ENCODE results near the gene HINT3. TPM values are rescaled to one million over a fixed set of nuclear protein-coding genes. Genes with fewer than 3 reads are reported as not detected.

Gene HINT3
- polyA plus RNA-seq, 1 donor from 2014 or later: 72.2 TPM

- Histone ChIP-seq H3K4me3 (ENCODE audit: low read length) (no peak overlapping the region), H3K79me2 (replicated peaks; ENCODE audit: insufficient read depth, low read length) (peaks cover 10% of the 10 kb centered on the region), H3K9ac (ENCODE audit: low read length) (no peak overlapping the region), H3K9me2 (ENCODE audit: insufficient read depth, low read length) (no peaks in the 10 kb centered on the region), H3K36me3 (ENCODE audit: insufficient read depth, low read length) (no peaks in the 10 kb centered on the region), H4K20me1 (ENCODE audit: insufficient read depth) (no peaks in the 10 kb centered on the region), H3K4me2 (ENCODE audit: low read length) (no peak overlapping the region), H3K9me3 (ENCODE audit: low read length) (no peaks in the 10 kb centered on the region), H3K27me3 (ENCODE audit: insufficient read depth, low read depth, low read length) (no peaks in the 10 kb centered on the region), H2AFZ (ENCODE audit: low read depth, low read length) (no peak overlapping the region), H3F3A (ENCODE audit: insufficient read depth, low read length, poor library complexity, severe bottlenecking) (no peaks in the 10 kb centered on the region), H3K27ac (ENCODE audit: low read length) (no peak overlapping the region)
- no peak for TF ChIP-seq EZH2 (IDR thresholded peaks at IDR 0.05; ENCODE audit: borderline replicate concordance, insufficient read depth, low read length, poor library complexity, severe bottlenecking)
- no peak for TF ChIP-seq MXI1 (conservative IDR thresholded peaks at IDR 0.05; ENCODE audit: poor library complexity, severe bottlenecking)
- TF ChIP-seq SMC3 (conservative IDR thresholded peaks at IDR 0.05; ENCODE audit: poor library complexity): no peak
- TF ChIP-seq EP300 (conservative IDR thresholded peaks at IDR 0.05; ENCODE audit: poor library complexity, severe bottlenecking): no peak
- no peak for TF ChIP-seq POLR2AphosphoS5 (IDR thresholded peaks at IDR 0.05)
- TF ChIP-seq, protein P1, sequence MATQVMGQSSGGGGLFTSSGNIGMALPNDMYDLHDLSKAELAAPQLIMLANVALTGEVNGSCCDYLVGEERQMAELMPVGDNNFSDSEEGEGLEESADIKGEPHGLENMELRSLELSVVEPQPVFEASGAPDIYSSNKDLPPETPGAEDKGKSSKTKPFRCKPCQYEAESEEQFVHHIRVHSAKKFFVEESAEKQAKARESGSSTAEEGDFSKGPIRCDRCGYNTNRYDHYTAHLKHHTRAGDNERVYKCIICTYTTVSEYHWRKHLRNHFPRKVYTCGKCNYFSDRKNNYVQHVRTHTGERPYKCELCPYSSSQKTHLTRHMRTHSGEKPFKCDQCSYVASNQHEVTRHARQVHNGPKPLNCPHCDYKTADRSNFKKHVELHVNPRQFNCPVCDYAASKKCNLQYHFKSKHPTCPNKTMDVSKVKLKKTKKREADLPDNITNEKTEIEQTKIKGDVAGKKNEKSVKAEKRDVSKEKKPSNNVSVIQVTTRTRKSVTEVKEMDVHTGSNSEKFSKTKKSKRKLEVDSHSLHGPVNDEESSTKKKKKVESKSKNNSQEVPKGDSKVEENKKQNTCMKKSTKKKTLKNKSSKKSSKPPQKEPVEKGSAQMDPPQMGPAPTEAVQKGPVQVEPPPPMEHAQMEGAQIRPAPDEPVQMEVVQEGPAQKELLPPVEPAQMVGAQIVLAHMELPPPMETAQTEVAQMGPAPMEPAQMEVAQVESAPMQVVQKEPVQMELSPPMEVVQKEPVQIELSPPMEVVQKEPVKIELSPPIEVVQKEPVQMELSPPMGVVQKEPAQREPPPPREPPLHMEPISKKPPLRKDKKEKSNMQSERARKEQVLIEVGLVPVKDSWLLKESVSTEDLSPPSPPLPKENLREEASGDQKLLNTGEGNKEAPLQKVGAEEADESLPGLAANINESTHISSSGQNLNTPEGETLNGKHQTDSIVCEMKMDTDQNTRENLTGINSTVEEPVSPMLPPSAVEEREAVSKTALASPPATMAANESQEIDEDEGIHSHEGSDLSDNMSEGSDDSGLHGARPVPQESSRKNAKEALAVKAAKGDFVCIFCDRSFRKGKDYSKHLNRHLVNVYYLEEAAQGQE (IDR thresholded peaks at IDR 0.05; ENCODE audit: borderline replicate concordance): no peak
- no peak for TF ChIP-seq CTCF (IDR thresholded peaks at IDR 0.05; ENCODE audit: poor library complexity, severe bottlenecking)
- no peak for TF ChIP-seq TAF1 (IDR thresholded peaks at IDR 0.05; ENCODE audit: low read depth)
- TF ChIP-seq RAD21 (conservative IDR thresholded peaks at IDR 0.05): no peak
These were observed 7.2 kb downstream of the HINT3 start for GRCh38 chr6:125963817-125964216.

- Histone ChIP-seq H3K4me3 (ENCODE audit: low read length) (no peak overlapping the region), H2AFZ (ENCODE audit: low read depth, low read length) (no peak overlapping the region), H3K9me3 (ENCODE audit: low read length) (no peaks in the 10 kb centered on the region), H3K79me2 (replicated peaks; ENCODE audit: insufficient read depth, low read length) (peaks cover 5% of the 10 kb centered on the region), H3K27me3 (ENCODE audit: insufficient read depth, low read depth, low read length) (no peaks in the 10 kb centered on the region), H4K20me1 (ENCODE audit: insufficient read depth) (no peaks in the 10 kb centered on the region), H3K4me2 (ENCODE audit: low read length) (no peak overlapping the region), H3F3A (ENCODE audit: insufficient read depth, low read length, poor library complexity, severe bottlenecking) (no peaks in the 10 kb centered on the region), H3K9ac (ENCODE audit: low read length) (no peak overlapping the region), H3K27ac (ENCODE audit: low read length) (no peak overlapping the region), H3K9me2 (ENCODE audit: insufficient read depth, low read length) (no peaks in the 10 kb centered on the region), H3K36me3 (ENCODE audit: insufficient read depth, low read length) (no peaks in the 10 kb centered on the region)
- TF ChIP-seq EZH2 (IDR thresholded peaks at IDR 0.05; ENCODE audit: borderline replicate concordance, insufficient read depth, low read length, poor library complexity, severe bottlenecking) (no peak), SMC3 (conservative IDR thresholded peaks at IDR 0.05; ENCODE audit: poor library complexity) (no peak)
These were observed 10.0 kb downstream of the HINT3 start for GRCh38 chr6:125966569-125966968.

GRCh38 chr6:125968493-125968892 is 11.9 kb downstream of the HINT3 start:
- no peaks in the 10 kb centered on the region for H3F3A ChIP-seq (ENCODE audit: insufficient read depth, low read length, poor library complexity, severe bottlenecking)
- no peaks in the 10 kb centered on the region for H3K9me3 ChIP-seq (ENCODE audit: low read length)
- H3K4me2 ChIP-seq (ENCODE audit: low read length): no peak overlapping the region
- no peak overlapping the region for H3K9ac ChIP-seq (ENCODE audit: low read length)
- TF ChIP-seq, protein P1 (IDR thresholded peaks at IDR 0.05; ENCODE audit: borderline replicate concordance): no peak
- TF ChIP-seq RAD21 (conservative IDR thresholded peaks at IDR 0.05) (no peak), TAF1 (IDR thresholded peaks at IDR 0.05; ENCODE audit: low read depth) (no peak), EZH2 (IDR thresholded peaks at IDR 0.05; ENCODE audit: borderline replicate concordance, insufficient read depth, low read length, poor library complexity, severe bottlenecking) (no peak)
- no peak overlapping the region for H3K27ac ChIP-seq (ENCODE audit: low read length)
- H4K20me1 ChIP-seq (ENCODE audit: insufficient read depth): no peaks in the 10 kb centered on the region
- H3K4me3 ChIP-seq (ENCODE audit: low read length): no peak overlapping the region
- H3K27me3 ChIP-seq (ENCODE audit: insufficient read depth, low read depth, low read length): no peaks in the 10 kb centered on the region
- no peaks in the 10 kb centered on the region for H3K9me2 ChIP-seq (ENCODE audit: insufficient read depth, low read length)
- H3K36me3 ChIP-seq (ENCODE audit: insufficient read depth, low read length): peaks cover under 1% of the 10 kb centered on the region
- no peak overlapping the region for H2AFZ ChIP-seq (ENCODE audit: low read depth, low read length)
- H3K79me2 ChIP-seq (replicated peaks; ENCODE audit: insufficient read depth, low read length): peaks cover 5% of the 10 kb centered on the region

All from neural cell (in vitro differentiated cells).